Stomach smooth muscle (tissue), 2 donors: Measurements from ENCODE around the gene SCN2B.
A peak's percentile ranks its signal among the peaks of the same experiment; 100 is the strongest.

Experiments
- H3K27ac ChIP-seq: one replicate; pipeline ENCODE4 v1.7.0; 2013; ENCODE audit warnings: mild to moderate bottlenecking, low read length, inconsistent platforms
- H3K27me3 ChIP-seq, 2 donors: one replicate each; pipeline ENCODE4 v1.7.0; 2013; ENCODE audit warnings: low read length in 2 of 2; ENCODE audit not compliant: insufficient read depth in 2 of 2, control insufficient read depth in 1 of 2
- H3K36me3 ChIP-seq, 2 donors: one replicate each; pipeline ENCODE4 v1.7.0; 2013; ENCODE audit warnings: low read length in 2 of 2; ENCODE audit not compliant: control insufficient read depth in 2 of 2, insufficient read depth in 2 of 2
- H3K4me1 ChIP-seq: one replicate; pipeline ENCODE4 v1.7.0; 2013; ENCODE audit warnings: low read length; ENCODE audit not compliant: control insufficient read depth, insufficient read depth
- H3K4me3 ChIP-seq, 2 donors: one replicate each; pipeline ENCODE4 v1.7.0; 2013; ENCODE audit warnings: low read length in 2 of 2
- H3K9ac ChIP-seq, 2 donors: one replicate each; pipeline ENCODE4 v1.7.0; 2013; ENCODE audit warnings: low read length in 2 of 2, mild to moderate bottlenecking in 1 of 2
- H3K9me3 ChIP-seq, 2 donors: one replicate each; pipeline ENCODE4 v1.7.0; 2013; ENCODE audit warnings: low read length in 2 of 2; ENCODE audit not compliant: control insufficient read depth in 2 of 2
- donor health status: healthy.
- donor health status: Pancreatic carcinoma.

The SCN2B gene, protein sequence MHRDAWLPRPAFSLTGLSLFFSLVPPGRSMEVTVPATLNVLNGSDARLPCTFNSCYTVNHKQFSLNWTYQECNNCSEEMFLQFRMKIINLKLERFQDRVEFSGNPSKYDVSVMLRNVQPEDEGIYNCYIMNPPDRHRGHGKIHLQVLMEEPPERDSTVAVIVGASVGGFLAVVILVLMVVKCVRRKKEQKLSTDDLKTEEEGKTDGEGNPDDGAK

DNA sequence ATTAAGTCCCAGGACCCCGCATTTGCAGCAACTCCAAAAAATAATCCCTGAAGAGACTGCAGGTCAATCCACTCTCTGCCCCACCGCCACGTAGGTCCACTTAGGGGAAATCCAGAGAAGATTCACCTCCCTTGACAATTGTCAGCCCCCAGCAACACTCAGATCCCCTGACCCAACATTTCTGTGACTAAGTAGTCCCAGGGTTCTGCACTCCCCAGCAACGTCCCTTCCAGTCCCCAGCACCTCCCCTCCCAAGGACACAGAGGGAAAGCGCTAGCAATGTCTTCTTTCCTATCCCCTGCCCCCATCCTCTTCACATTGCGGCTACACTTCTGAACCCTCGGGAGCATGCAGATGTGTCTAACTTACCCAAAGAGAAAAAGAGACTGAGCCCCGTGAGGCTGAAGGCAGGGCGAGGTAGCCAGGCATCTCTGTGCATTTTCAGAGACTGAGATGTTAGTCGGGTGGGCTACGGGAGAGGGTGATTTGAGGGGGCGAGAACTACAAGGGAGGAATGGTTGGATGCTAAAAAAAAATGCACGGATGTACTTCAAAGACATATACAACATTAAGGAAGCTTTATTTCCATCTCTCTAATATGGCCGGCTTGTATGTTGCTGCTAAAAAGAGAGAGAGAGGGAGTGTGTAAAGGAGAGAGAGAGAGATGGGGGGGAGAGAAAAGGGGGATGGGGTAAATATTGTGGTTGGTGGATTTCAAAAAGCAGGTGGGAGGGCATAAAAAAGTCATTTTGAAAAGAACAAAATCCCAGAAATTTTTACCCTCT is at the start of gene SCN2B:
Gene SCN2B, minus strand, starts transcription at position 647 of the 785 bp plus-strand sequence. Its CDS starts 208 bp downstream, at position 439.
- Histone ChIP-seq H3K9ac (peak within 1 kb of the TSS; percentile 8 to 64), H3K4me1 (peaks cover 30% of the 10 kb centered on the region), H3K27me3 (peaks cover 0 to 2% of the 10 kb centered on the region in 2 donors), H3K27ac (no peak within 1 kb of the TSS), H3K36me3 (no peaks in the 10 kb centered on the region), H3K9me3 (no peaks in the 10 kb centered on the region), H3K4me3 (peak within 1 kb of the TSS; percentile 61 to 76)

DNA sequence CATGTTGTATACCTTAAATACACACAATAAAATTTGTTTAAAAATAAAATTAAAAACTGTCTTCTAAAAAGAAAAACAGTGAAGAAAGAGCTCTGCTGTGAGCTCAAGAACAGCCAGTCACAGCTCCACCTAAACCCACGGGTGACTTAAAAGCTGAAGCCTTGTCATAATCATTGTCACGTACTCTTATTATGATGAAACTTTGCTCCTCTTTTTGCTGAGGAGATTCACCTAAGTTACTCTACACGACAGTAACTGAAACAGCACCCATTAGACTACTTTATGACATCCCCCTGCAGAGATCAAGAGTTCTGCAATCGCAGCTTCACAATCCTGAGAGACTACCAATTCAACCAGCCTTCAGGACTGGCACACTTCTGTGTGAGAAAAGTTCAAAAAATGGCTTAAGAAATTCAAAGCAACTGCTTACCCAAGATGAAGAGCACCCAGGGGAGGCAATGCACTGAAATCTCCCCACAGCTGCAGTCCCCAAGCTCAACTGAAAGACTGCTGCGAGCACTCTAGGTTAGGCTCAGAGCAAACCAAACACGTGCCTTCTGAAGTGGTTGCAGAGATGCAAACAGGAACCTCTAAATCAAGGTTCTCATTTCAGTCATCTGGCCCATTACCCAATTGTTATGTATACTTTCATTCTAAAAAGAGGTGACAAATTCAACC is 48.2 kb upstream of the SCN2B start, which contains the start of gene JAML:
Gene JAML, minus strand, starts transcription at position 501 of the 678 bp plus-strand sequence. CDS start 10,145 bp downstream, outside the sequence.
- no peaks in the 10 kb centered on the region for H3K36me3 ChIP-seq
- peaks cover 6 to 9% of the 10 kb centered on the region in 2 donors for H3K27me3 ChIP-seq
- H3K4me3 ChIP-seq: no peak within 1 kb of the TSS
- H3K9me3 ChIP-seq: no peaks in the 10 kb centered on the region
- H3K9ac ChIP-seq: no peak within 1 kb of the TSS
- H3K4me1 ChIP-seq: no peaks in the 10 kb centered on the region
- no peak within 1 kb of the TSS for H3K27ac ChIP-seq

GRCh38 chr11:118223992-118224391 is 47.6 kb upstream of the SCN2B start:
- Histone ChIP-seq H3K4me1 (no peaks in the 10 kb centered on the region), H3K9ac (no peak overlapping the region), H3K36me3 (no peaks in the 10 kb centered on the region), H3K9me3 (no peaks in the 10 kb centered on the region), H3K27ac (no peak overlapping the region), H3K27me3 (peaks cover 6 to 12% of the 10 kb centered on the region in 2 donors), H3K4me3 (no peak overlapping the region)

GRCh38 chr11:118223570-118223969 is 47.1 kb upstream of the SCN2B start:
- Histone ChIP-seq H3K27me3 (peaks cover 6 to 12% of the 10 kb centered on the region in 2 donors), H3K9me3 (no peaks in the 10 kb centered on the region), H3K4me1 (no peaks in the 10 kb centered on the region), H3K36me3 (no peaks in the 10 kb centered on the region), H3K9ac (no peak overlapping the region), H3K4me3 (no peak overlapping the region), H3K27ac (no peak overlapping the region)

DNA sequence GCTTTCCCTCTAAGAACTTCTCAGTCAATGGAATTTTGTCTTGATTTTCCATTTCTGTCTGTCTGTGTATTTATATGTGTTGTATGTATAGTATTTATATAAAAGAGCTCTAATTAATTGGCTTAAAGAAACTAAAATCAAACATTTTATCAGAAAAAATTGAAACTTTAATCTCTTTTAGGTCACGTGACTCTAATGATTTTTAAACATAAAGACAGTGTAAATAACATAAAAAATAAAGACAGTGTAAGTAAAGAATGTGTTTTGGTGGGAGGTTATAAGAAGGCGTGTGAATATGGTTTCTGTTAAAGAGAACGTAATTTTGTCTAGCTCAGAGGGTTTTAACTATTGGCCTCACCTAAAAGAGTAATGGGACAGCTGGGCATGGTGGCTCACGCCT is 46.0 kb upstream of the SCN2B start:
- Histone ChIP-seq H3K27me3 (peaks cover 6 to 16% of the 10 kb centered on the region in 2 donors), H3K9me3 (no peaks in the 10 kb centered on the region), H3K4me3 (no peak overlapping the region), H3K4me1 (no peaks in the 10 kb centered on the region), H3K27ac (no peak overlapping the region), H3K36me3 (no peaks in the 10 kb centered on the region), H3K9ac (no peak overlapping the region)

DNA sequence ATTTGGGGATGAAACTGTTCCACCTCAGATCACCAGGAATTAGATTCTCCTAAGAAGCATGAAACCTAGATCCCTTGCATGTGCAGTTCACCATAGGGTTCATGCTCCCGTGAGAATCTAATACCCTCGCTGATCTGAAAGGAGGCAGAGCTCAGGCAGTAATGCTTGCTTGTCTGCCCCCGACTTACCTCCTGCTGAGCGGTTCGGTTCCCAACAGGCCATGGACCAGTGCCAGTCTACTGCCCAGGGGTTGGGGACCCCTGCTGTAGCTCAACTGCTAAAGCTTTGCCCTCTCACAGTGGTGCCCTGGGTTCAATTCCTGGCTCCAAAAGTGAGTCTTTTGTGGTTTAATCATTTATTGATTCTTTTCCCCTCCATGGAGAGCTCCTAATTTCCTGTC is 45.0 kb upstream of the SCN2B start:
- Histone ChIP-seq H3K27me3 (peaks cover 6 to 16% of the 10 kb centered on the region in 2 donors), H3K4me3 (no peak overlapping the region), H3K9me3 (no peaks in the 10 kb centered on the region), H3K9ac (no peak overlapping the region), H3K4me1 (no peaks in the 10 kb centered on the region), H3K27ac (no peak overlapping the region), H3K36me3 (no peaks in the 10 kb centered on the region)

DNA sequence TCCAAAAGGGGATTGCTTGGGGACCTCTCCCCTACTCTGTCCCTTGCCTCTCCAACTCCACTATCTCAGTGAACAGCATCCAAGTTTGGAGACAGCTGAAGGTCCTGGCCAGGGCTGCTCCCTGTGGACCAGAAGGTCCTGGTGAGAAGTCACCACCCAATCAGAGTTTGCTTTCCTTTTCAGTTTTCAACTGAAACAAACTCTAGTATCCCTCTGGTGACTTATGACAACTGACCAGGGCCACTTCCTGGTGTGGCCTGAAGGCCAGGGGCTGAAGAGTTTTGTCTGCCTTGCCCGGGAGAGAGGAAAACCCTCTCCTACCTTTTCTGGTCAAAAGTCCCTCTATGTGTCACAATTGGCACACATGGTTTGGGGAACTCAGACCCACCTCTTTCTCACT is 43.3 kb upstream of the SCN2B start:
- Histone ChIP-seq H3K36me3 (no peaks in the 10 kb centered on the region), H3K9me3 (no peaks in the 10 kb centered on the region), H3K27me3 (peaks cover 6 to 16% of the 10 kb centered on the region in 2 donors), H3K4me1 (no peaks in the 10 kb centered on the region), H3K9ac (no peak overlapping the region), H3K27ac (no peak overlapping the region), H3K4me3 (no peak overlapping the region)

DNA sequence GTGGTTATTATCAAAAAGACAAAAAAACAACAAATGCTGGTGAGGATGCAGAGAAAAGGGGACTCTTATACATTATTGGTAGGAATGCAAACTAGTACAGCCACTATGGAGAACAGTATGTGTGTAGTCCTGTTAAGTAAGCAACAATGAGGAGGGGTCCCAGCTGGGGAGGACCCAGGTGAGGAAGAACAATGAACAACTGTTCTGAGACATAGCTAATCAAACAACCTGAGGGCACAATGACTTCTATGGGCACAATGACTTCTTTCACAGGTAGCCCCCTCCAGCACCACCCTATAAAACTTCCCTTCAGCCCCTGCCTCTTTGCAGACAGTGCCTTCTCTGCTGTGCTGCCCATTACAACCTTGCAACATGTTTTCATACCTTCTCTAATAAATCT is 42.8 kb upstream of the SCN2B start:
- Histone ChIP-seq H3K9ac (no peak overlapping the region), H3K9me3 (no peaks in the 10 kb centered on the region), H3K4me1 (no peaks in the 10 kb centered on the region), H3K36me3 (no peaks in the 10 kb centered on the region), H3K27me3 (peaks cover 6 to 16% of the 10 kb centered on the region in 2 donors), H3K4me3 (no peak overlapping the region), H3K27ac (no peak overlapping the region)

DNA sequence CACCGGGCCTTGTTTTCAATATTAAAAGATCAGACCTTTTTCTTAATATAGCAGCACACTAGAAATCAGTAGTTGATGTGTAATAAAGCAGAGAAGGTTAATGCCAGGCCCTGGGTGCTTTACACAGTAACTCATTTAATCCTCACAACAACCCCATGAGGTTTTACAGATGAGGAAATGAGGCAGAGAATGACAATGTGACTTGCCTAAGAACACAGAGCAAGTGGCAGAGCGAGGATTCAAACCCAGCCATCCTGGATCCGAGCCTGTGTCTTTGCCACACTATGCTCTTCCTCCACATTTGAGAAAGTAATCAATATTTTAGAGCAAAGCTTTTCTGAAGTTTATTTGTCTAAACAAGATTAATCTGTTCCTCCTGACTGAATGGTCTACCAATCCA is 41.1 kb upstream of the SCN2B start:
- H3K27ac ChIP-seq: no peak overlapping the region
- no peak overlapping the region for H3K9ac ChIP-seq
- no peaks in the 10 kb centered on the region for H3K4me1 ChIP-seq
- H3K27me3 ChIP-seq: peaks cover 11 to 16% of the 10 kb centered on the region in 2 donors
- H3K9me3 ChIP-seq: no peaks in the 10 kb centered on the region
- H3K36me3 ChIP-seq: no peaks in the 10 kb centered on the region
- H3K4me3 ChIP-seq: no peak overlapping the region

DNA sequence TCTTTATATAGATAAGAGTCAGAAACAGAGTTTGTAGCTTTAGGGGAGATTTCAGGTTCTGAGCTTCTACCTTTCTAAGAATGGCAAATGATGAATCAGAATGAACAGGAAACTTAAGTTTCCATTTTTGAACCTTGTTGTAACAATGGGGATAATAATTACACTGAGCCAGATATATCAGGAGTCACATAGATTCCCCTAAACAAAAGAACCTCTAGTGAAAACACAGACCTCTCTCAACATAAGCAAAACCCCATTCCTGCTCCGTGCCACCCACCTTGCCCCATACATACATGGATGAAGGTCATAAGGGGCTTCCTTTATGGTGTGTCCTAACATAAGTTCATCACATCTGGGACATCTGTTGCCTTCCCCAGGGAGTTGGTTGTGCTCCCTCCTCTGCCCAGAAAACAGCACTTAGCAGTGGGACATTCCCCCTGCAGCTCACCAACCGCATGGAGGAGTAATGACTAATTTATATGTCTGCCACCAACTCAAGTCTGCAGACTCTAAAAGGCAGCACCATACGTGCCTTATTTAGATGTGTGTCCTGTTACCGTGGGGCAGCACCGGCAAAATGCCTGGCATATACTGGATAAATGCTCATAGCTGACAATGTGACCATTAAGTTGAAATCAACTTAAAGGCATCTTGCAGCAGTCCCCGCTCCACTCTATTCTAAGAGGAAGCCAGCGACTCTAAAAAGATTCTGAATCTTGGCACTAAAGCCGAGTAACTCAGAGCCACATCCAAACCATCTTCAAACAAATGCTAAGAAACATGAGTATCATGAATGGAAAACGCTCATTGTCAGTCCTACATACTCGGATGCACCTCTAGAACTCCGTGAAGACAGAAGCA is 40.4 kb upstream of the SCN2B start:
- no peak overlapping the region for H3K27ac ChIP-seq
- H3K9me3 ChIP-seq: no peaks in the 10 kb centered on the region
- H3K27me3 ChIP-seq: peaks cover 8 to 16% of the 10 kb centered on the region in 2 donors
- no peak overlapping the region for H3K4me3 ChIP-seq
- no peak overlapping the region for H3K9ac ChIP-seq
- no peaks in the 10 kb centered on the region for H3K36me3 ChIP-seq
- no peaks in the 10 kb centered on the region for H3K4me1 ChIP-seq
